ENCODE data around the gene ERP44. TPM values are rescaled to one million over a fixed set of nuclear protein-coding genes. Genes with fewer than 3 reads are reported as not detected.

The ERP44 gene
- total and polyA plus RNA-seq, 8 donors = 1.2 to 32.9 (median 12.0) TPM

GRCh38 chr9:99966001-99966400, 132.8 kb downstream of the ERP44 start:
- H3K36me3 ChIP-seq = peaks cover 14 to 75% (median 58%) of the 10 kb centered on the region in 4 donors

DNA sequence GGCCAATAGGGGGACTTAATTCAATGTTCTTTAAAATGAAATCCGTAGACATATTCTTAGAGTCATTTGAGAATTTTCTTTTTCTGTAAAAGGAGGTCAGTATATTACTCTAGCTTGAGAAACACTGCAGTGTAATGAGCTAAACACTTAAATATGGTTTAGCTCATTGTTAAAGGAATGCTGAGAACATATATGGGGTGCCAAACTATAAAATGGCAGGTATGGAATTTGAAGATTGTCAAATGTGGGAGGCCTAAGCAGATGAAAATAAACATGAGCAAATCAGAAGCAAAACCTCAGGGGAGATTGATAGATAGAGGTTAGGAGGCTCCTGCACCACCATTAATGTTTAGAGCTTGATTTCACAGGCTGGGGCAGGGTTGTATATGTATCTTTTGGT, 134.5 kb downstream of the ERP44 start:
- intact Hi-C loops (cut with DNase I; ENCODE audit: low total_unique reads) = no loop called here
- Histone ChIP-seq H3K4me1 (no peaks in the 10 kb centered on the region), H3K27ac (no peak overlapping the region), H3K4me3 (no peak overlapping the region), H3K9me3 (no peaks in the 10 kb centered on the region), H3K27me3 (no peaks in the 10 kb centered on the region), H3K36me3 (peaks cover 15 to 74% (median 57%) of the 10 kb centered on the region in 4 donors)
- 89 to 96% (median 94%) methylated on average over 1 of the region's 1 CpG for WGBS, 5 donors
- no peak for DNase-seq
- TF ChIP-seq CTCF (IDR thresholded peaks at IDR 0.05) = no peak
- TF ChIP-seq POLR2A (IDR thresholded peaks at IDR 0.05) = no peak
- TF ChIP-seq POLR2AphosphoS5 (IDR thresholded peaks at IDR 0.05) = no peak
- TF ChIP-seq EP300 (IDR thresholded peaks at IDR 0.05) = no peak

More at GRCh38 chr9:99966001-99966400, 132.8 kb downstream of the ERP44 start:
- no peak overlapping the region for H3K4me3 ChIP-seq
- TF ChIP-seq EP300 (IDR thresholded peaks at IDR 0.05) (no peak), POLR2A (IDR thresholded peaks at IDR 0.05) (no peak), CTCF (IDR thresholded peaks at IDR 0.05) (no peak), POLR2AphosphoS5 (IDR thresholded peaks at IDR 0.05) (no peak)
- DNase-seq = no peak
- 90 to 98% (median 95%) methylated on average over 2 of the region's 2 CpGs for WGBS, 5 donors
- no peaks in the 10 kb centered on the region for H3K9me3 ChIP-seq
- no peak overlapping the region for H3K27ac ChIP-seq
- no peaks in the 10 kb centered on the region for H3K4me1 ChIP-seq
- intact Hi-C loops (cut with DNase I; ENCODE audit: low total_unique reads) = no loop called here
- no peaks in the 10 kb centered on the region for H3K27me3 ChIP-seq

DNA sequence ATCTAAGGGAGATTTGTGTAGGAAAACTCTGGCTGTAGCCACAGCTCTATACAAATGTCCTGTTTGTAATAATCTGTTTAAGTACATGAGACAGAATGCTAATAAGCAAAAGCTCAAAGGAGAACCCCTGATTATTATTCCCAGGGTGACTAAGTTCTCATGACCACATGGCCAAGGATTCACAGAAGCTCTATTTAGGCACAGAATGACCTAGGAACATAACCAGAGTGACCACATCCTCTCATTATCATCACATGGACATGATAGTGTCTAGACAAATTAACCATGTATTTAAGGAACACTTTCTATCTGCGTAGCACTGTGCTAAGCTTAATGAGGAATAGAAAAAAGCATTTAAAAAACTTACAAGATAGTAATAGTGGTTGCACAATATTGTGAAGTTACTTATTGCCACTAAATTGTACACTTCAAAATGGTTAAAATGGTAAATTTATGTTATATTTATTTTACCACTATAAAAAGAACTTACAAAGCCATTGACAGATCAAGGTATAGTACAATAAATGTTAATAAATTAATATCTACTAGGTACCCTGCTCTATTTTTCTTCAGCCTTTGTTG, 136.0 kb downstream of the ERP44 start:
- Histone ChIP-seq H3K4me3 (no peak overlapping the region), H3K27me3 (no peaks in the 10 kb centered on the region), H3K27ac (no peak overlapping the region), H3K4me1 (no peaks in the 10 kb centered on the region), H3K36me3 (peaks cover 10 to 66% (median 47%) of the 10 kb centered on the region in 4 donors), H3K9me3 (no peaks in the 10 kb centered on the region)
- no peak for DNase-seq
- intact Hi-C loops (cut with DNase I; ENCODE audit: low total_unique reads) = no loop called here
- WGBS, 5 donors = 82 to 98% (median 93%) methylated on average over 1 of the region's 1 CpG
- TF ChIP-seq EP300 (IDR thresholded peaks at IDR 0.05) (no peak), POLR2A (IDR thresholded peaks at IDR 0.05) (no peak), CTCF (IDR thresholded peaks at IDR 0.05) (no peak), POLR2AphosphoS5 (IDR thresholded peaks at IDR 0.05) (no peak)

DNA sequence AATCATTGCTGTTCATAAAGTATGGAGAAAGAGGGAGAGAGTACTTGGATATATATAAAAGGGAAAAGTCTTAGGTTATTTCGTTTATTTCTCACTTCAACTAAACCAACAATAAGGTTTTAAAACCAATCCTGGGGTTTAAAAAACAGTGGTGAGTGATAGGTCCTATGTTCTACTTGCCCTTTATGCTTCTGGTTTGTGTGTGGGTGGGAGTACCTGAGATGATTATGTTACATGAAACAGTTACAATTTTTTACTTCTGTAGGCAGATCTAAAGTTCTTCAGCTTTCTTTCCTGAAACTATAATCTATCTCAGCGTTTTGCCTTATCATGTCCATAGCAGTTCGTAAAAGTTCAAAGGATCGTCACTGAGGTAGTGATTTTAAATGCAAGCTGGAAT, 143.2 kb downstream of the ERP44 start:
- Histone ChIP-seq H3K4me1 (no peaks in the 10 kb centered on the region), H3K27ac (no peak overlapping the region), H3K27me3 (no peaks in the 10 kb centered on the region), H3K9me3 (no peaks in the 10 kb centered on the region), H3K4me3 (no peak overlapping the region), H3K36me3 (peaks cover 2 to 46% (median 37%) of the 10 kb centered on the region in 4 donors)
- intact Hi-C loops (cut with DNase I; ENCODE audit: low total_unique reads) = no loop called here
- 81 to 90% (median 83%) methylated on average over 4 of the region's 4 CpGs for WGBS, 5 donors
- no peak for DNase-seq
- no peak for TF ChIP-seq POLR2AphosphoS5 (IDR thresholded peaks at IDR 0.05)

DNA sequence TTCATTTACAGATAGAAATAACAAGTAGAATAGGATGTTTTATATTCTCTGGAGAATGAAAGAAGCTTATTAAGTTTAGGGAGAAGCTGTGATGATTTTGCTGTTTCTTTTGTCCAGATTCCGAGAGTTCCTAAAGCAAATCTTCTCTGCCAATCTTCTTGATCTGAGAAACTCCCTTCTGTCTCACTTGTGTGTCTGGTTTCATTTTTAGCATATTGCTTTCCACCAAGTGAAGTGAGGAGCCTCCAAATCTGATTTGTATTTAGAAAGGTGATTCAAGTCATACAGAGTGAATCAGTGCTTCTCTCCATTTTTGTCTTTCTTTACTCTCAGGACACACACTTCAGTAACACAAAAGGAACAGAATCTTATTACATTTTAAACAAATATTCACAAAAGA, 144.0 kb downstream of the ERP44 start:
- intact Hi-C loops (cut with DNase I; ENCODE audit: low total_unique reads) = no loop called here
- H3K27ac ChIP-seq = no peak overlapping the region
- no peak overlapping the region for H3K4me3 ChIP-seq
- H3K27me3 ChIP-seq = no peaks in the 10 kb centered on the region
- H3K9me3 ChIP-seq = no peaks in the 10 kb centered on the region
- DNase-seq = no peak
- peaks cover 0 to 38% (median 31%) of the 10 kb centered on the region in 4 donors for H3K36me3 ChIP-seq
- TF ChIP-seq POLR2AphosphoS5 (IDR thresholded peaks at IDR 0.05) (no peak), EP300 (IDR thresholded peaks at IDR 0.05) (no peak)
- 82 to 96% (median 89%) methylated on average over 1 of the region's 1 CpG for WGBS, 5 donors
- H3K4me1 ChIP-seq = no peaks in the 10 kb centered on the region
